HG03439 (cell line): ENCODE results near the gene TPM2.

Experiments
- ATAC-seq: cut with Tn5 transposase; IDR thresholded peaks from one replicate; pipeline ENCODE4 v1.9.1; 2021; ENCODE audit warnings: mild to moderate bottlenecking, moderate library complexity; ENCODE audit not compliant: unreplicated experiment

The TPM2 gene

DNA sequence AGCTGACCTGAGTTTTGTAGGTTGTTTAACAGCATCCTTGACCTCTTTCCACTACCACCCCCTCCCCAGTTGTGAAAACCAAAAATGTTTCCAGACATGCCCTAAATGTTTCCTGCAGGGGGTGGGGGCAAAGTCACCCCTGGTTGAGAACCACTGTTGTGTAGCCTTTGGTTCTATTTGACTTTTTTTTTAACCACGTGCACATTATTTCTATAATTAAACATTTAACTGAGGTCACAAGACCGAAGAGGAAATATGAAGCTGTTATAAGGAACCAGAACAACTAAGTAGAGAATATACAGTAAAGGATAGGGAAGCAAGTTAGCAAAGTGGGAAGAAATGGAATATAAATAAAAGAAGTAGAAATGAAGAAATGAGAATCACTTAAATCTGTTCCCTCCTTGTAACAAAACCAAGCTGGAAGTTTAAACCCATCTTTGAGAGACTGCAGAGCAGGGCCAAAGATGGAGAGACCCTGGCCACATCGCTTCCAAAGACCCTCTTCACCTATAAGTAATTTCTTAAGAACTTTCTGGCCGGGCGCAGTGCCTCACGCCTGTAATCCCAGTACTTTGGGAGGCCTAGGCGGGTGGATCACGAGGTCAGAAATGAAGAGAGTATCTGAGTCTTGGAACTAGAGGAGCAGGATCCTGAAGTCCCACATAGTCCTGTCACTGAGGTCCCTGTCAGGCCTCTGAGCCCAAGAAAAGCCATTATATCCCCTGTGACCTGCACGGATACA lies 53.4 kb downstream of the TPM2 start:
- no peak for ATAC-seq

DNA sequence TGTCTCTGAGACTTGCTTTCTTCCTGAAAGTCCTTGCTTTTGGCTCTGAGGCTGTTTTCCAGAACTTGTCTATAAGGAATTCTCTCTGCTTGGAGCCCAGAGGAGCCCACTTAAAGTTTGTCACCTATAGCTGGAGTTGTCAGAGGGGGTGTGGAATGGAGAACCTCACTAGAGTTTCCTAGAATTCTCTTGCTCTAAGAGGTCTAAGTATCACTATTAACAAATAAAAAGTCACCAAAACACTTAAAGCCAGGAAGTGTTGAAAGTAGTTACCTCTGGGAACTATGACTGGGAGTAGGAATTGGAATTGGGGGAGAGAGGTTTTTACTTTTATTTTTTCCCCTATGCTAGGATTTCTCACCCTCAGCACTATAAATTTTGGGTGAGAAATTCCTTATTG lies 54.0 kb downstream of the TPM2 start:
- ATAC-seq, result no peak
